ENCODE measurements around the gene STAB1. TPM values are rescaled to one million over a fixed set of nuclear protein-coding genes. Genes with fewer than 3 reads are reported as not detected.
A peak's percentile ranks its signal among the peaks of the same experiment; 100 is the strongest.

Gene STAB1
- total and polyA plus RNA-seq, 10 of the 15 experiments (the other 5 are each of a cell fraction or from before 2014, with no cell fraction given): 0.46 TPM; not detected in 9

GRCh38 chr3:52530918-52531826, 36.0 kb downstream of the STAB1 start (continued):
- TF ChIP-seq HDGF (IDR thresholded peaks at IDR 0.05): no peak
- TF ChIP-seq SMAD1 (IDR thresholded peaks at IDR 0.05; ENCODE audit: low read depth, partially characterized antibody): no peak
- no peak for TF ChIP-seq CEBPB (IDR thresholded peaks at IDR 0.05; ENCODE audit: borderline replicate concordance in 1 of 2, low read depth in 2 of 2, low read length in 2 of 2)
- no peak for TF ChIP-seq ZSCAN29 (IDR thresholded peaks at IDR 0.05)
- TF ChIP-seq CREB1 (IDR thresholded peaks at IDR 0.05; ENCODE audit: low read depth): no peak
- TF ChIP-seq IRF5 (IDR thresholded peaks at IDR 0.05; ENCODE audit: borderline replicate concordance): no peak
- no peak for TF ChIP-seq POLR2A (IDR thresholded peaks at IDR 0.05; ENCODE audit: low read depth, low read length)
- no peak for TF ChIP-seq KAT2A (conservative IDR thresholded peaks at IDR 0.05; ENCODE audit: control insufficient read depth, low read depth, low read length)

GRCh38 chr3:52531860-52532516, 36.9 kb downstream of the STAB1 start:
- H3K79me2 ChIP-seq (ENCODE audit: control insufficient read depth, insufficient read depth, low read length): peaks cover 34% of the 10 kb centered on the region
- 0 out of 2 replicates have a peak overlapping the region, but pooled peaks have one; percentile 13 for H2AFZ ChIP-seq (ENCODE audit: control insufficient read depth, low read depth, low read length)
- BruUV-seq (replicated peaks): TSS peak; percentile 81
- intact Hi-C loops (cut with micrococcal nuclease; ENCODE audit: unreplicated experiment): no loop called here
- peak overlapping the region; percentile 81 for H3K4me3 ChIP-seq
- ChIA-PET POLR2A (interaction anchor here (0.6 to 1.0 kb wide), 3 partner anchors 9 to 239 kb away, joined by 3 to 4 read pairs (median 3); partner anchors contain the start of gene NEK4), CTCF (interaction anchor here (0.6 kb wide), 1 partner anchor 32 kb away, joined by 3 read pairs; no protein-coding TSS in a partner anchor), RAD21 (ENCODE audit: unreplicated experiment) (interaction anchor here (0.5 kb wide), 1 partner anchor 1032 kb away, joined by 3 read pairs; no protein-coding TSS in a partner anchor), SMC1A (ENCODE audit: uncharacterized antibody, unreplicated experiment) (no interaction called here)
- peak overlapping the region; percentile 74 for H3K9ac ChIP-seq (ENCODE audit: control insufficient read depth, insufficient read depth, low read length)
- H3K4me1 ChIP-seq (ENCODE audit: control insufficient read depth, insufficient read depth, low read length): peaks cover 13% of the 10 kb centered on the region
- no peaks in the 10 kb centered on the region for H4K20me1 ChIP-seq (ENCODE audit: control insufficient read depth, insufficient read depth)
- no peaks in the 10 kb centered on the region for H3K9me3 ChIP-seq (replicated peaks; ENCODE audit: control insufficient read depth, insufficient read depth, low read length)
- 57% methylated on average over 14 of the region's 14 CpGs for WGBS (ENCODE audit: insufficient coverage, insufficient replicate concordance, low lambda C conversion rate, missing lambda C conversion rate)
- H3K27ac ChIP-seq (ENCODE audit: control insufficient read depth, insufficient read depth): peak overlapping the region; percentile 36
- FAIRE-seq (no peak), DNase-seq (ENCODE audit: low read depth, low spot score) (no peak), ATAC-seq (no peak)
- peak overlapping the region; percentile 92 for H3K4me2 ChIP-seq (ENCODE audit: control insufficient read depth, insufficient read depth)
- H3K36me3 ChIP-seq (ENCODE audit: control insufficient read depth in 2 of 2, insufficient read depth in 2 of 2, low read length in 1 of 2): peaks cover 0 to 10% of the 10 kb centered on the region in 2 experiments; a peak in 2 of 4 replicates
- TF ChIP-seq ZBED1 (IDR thresholded peaks at IDR 0.05; ENCODE audit: borderline replicate concordance): 0 out of 2 replicates have a peak, but pooled peaks have one; percentile 10
- 0 out of 2 replicates have a peak, but pooled peaks have one; percentile 60 for TF ChIP-seq ATF7 (IDR thresholded peaks at IDR 0.05; ENCODE audit: low read depth)
- no peak for TF ChIP-seq TARDBP (IDR thresholded peaks at IDR 0.05; ENCODE audit: borderline replicate concordance)
- TF ChIP-seq RELB (IDR thresholded peaks at IDR 0.05; ENCODE audit: low read depth): peak; percentile 27; the same call in 1 of the 2 replicates
- no peak for TF ChIP-seq PAX8 (IDR thresholded peaks at IDR 0.05)
- TF ChIP-seq BMI1 (IDR thresholded peaks at IDR 0.05; ENCODE audit: borderline replicate concordance): no peak
- in situ Hi-C loops (cut with MboI): no loop called here
- no peaks in the 10 kb centered on the region for H3K27me3 ChIP-seq (replicated peaks in 1 of 2; ENCODE audit: control insufficient read depth in 2 of 2, insufficient read depth in 2 of 2, low read length in 1 of 2)

All from GM12878 (cell line).